CD14-positive monocyte (primary cell): ENCODE results near the gene PCDH15. TPM values are rescaled to one million over a fixed set of nuclear protein-coding genes. Genes with fewer than 3 reads are reported as not detected.

ENCODE experiments used
- DNase-seq, 3 donors: peaks; one replicate each; pipeline ENCODE4 v3.0.0-alpha.2; 2011 to 2022
- H2AFZ ChIP-seq: 2 replicates; pipeline ENCODE4 v1.6.0; 2012; ENCODE audit warnings: mild to moderate bottlenecking, low read depth, low read length, inconsistent platforms; ENCODE audit not compliant: insufficient read depth, poor library complexity, severe bottlenecking
- H3K27ac ChIP-seq, 2 donors: 1 replicate in 1 of 2; 2 replicates in 1 of 2; pipeline ENCODE4 v1.5.1; 2012 to 2013; ENCODE audit warnings: low read length in 2 of 2, control low read depth in 1 of 2, inconsistent platforms in 1 of 2, low read depth in 1 of 2, mild to moderate bottlenecking in 1 of 2
- H3K27me3 ChIP-seq, 2 donors: one replicate each; pipeline versions ENCODE4 v1.6.0 to v1.6.1; 2011 to 2013; ENCODE audit warnings: low read length in 2 of 2; ENCODE audit not compliant: control insufficient read depth in 2 of 2, insufficient read depth in 2 of 2
- H3K36me3 ChIP-seq, 2 donors: replicated peaks in 1 of 2; 1 replicate in 1 of 2; 2 replicates in 1 of 2; pipeline versions ENCODE4 v1.5.1 to v1.6.1; 2012 to 2013; ENCODE audit warnings: low read length in 2 of 2, control low read depth in 1 of 2, inconsistent platforms in 1 of 2, mild to moderate bottlenecking in 1 of 2; ENCODE audit not compliant: insufficient read depth in 2 of 2, control insufficient read depth in 1 of 2
- H3K4me1 ChIP-seq, 2 donors: 1 replicate in 1 of 2; 2 replicates in 1 of 2; pipeline versions ENCODE4 v1.5.1 to v1.6.1; 2012 to 2013; ENCODE audit warnings: low read length in 2 of 2, control low read depth in 1 of 2, inconsistent platforms in 1 of 2, mild to moderate bottlenecking in 1 of 2, moderate library complexity in 1 of 2; ENCODE audit not compliant: insufficient read depth in 2 of 2, control insufficient read depth in 1 of 2
- H3K4me2 ChIP-seq: replicated peaks from 2 replicates; pipeline ENCODE3; 2012; ENCODE audit warnings: low read length, moderate library complexity, mild to moderate bottlenecking; ENCODE audit not compliant: poor library complexity, severe bottlenecking; ENCODE audit errors: extremely low read depth
- H3K4me3 ChIP-seq, 3 experiments: fragments of 200-600 bp in 1 of 3; sonication (generic) in 1 of 3; replicated peaks in 1 of 3; 1 replicate in 2 of 3; 2 replicates in 1 of 3; pipeline ENCODE4 v1.5.1; 2011 to 2013; ENCODE audit warnings: low read length in 3 of 3, mild to moderate bottlenecking in 3 of 3, control low read depth in 2 of 3, low read depth in 2 of 3, inconsistent platforms in 1 of 3, moderate library complexity in 1 of 3
- H3K79me2 ChIP-seq: 2 replicates; pipeline ENCODE4 v1.6.0; 2012; ENCODE audit warnings: mild to moderate bottlenecking, control low read depth, inconsistent platforms, low read length, moderate library complexity; ENCODE audit not compliant: insufficient read depth
- H3K9ac ChIP-seq: 2 replicates; pipeline ENCODE4 v1.6.0; 2017; ENCODE audit warnings: low read length, mild to moderate bottlenecking; ENCODE audit not compliant: insufficient read depth, poor library complexity, severe bottlenecking
- H3K9me3 ChIP-seq, 2 donors: replicated peaks in 1 of 2; 1 replicate in 1 of 2; 2 replicates in 1 of 2; pipeline versions ENCODE4 v1.5.1 to v1.6.1; 2012 to 2013; ENCODE audit warnings: low read length in 2 of 2, control low read depth in 1 of 2; ENCODE audit not compliant: control insufficient read depth in 1 of 2, insufficient read depth in 1 of 2
- H4K20me1 ChIP-seq: 2 replicates; pipeline ENCODE4 v1.6.0; 2012; ENCODE audit warnings: mild to moderate bottlenecking, low read length, control low read depth, moderate library complexity; ENCODE audit not compliant: insufficient read depth
- H3K27ac Mint-ChIP-seq, 7 donors: one replicate each; pipeline ENCODE4 v1.8.0; 2020; ENCODE audit warnings: mild to moderate bottlenecking in 7 of 7, mixed read lengths in 7 of 7, moderate library complexity in 6 of 7, inconsistent platforms in 2 of 7
- H3K27me3 Mint-ChIP-seq, 3 donors: one replicate each; pipeline ENCODE4 v1.8.0; 2021 to 2022; ENCODE audit warnings: low read depth in 3 of 3, mild to moderate bottlenecking in 3 of 3, mixed read lengths in 3 of 3, moderate library complexity in 3 of 3, inconsistent platforms in 1 of 3
- H3K36me3 Mint-ChIP-seq, 2 donors: one replicate each; pipeline ENCODE4 v1.8.0; 2020; ENCODE audit warnings: mixed read lengths in 2 of 2, inconsistent platforms in 1 of 2, mild to moderate bottlenecking in 1 of 2
- H3K4me1 Mint-ChIP-seq: one replicate; pipeline ENCODE4 v1.8.0; 2020; ENCODE audit warnings: mild to moderate bottlenecking, mixed read lengths
- H3K4me3 Mint-ChIP-seq, 2 donors: one replicate each; pipeline ENCODE4 v1.8.0; 2020; ENCODE audit warnings: mild to moderate bottlenecking in 2 of 2, mixed read lengths in 2 of 2, moderate library complexity in 1 of 2
- H3K9me3 Mint-ChIP-seq, 7 donors: one replicate each; pipeline ENCODE4 v1.8.0; 2020 to 2022; ENCODE audit warnings: mixed read lengths in 7 of 7, mild to moderate bottlenecking in 6 of 7, moderate library complexity in 6 of 7, inconsistent platforms in 2 of 7
- WGBS: methylation state at CpG from one replicate; pipeline ENCODE4 v1.1.5; 2013; ENCODE audit warnings: missing lambda C conversion rate; ENCODE audit not compliant: insufficient coverage; 5-methylcytosine and 5-hydroxymethylcytosine counted together
- intact Hi-C, 2 donors: fragments of 100-400 bp; cut with micrococcal nuclease; formaldehyde crosslinking; loops; one replicate each; pipeline versions ENCODE4 v1.15.0 to v1.15.1; 2023
- polyA plus RNA-seq, 3 donors: library from polyadenylated mRNA; depleted of rRNA in 1 of 3; unstranded in 2 of 3; stranded (reverse) in 1 of 3; fragments of 300-500 nt in 2 of 3; fragments of >200 nt in 1 of 3; fragmentation: Illumina TruSeq in 2 of 3; gene quantifications; 1 replicate in 2 of 3; 2 replicates in 1 of 3; pipeline ENCODE4 v1.2.3, GENCODE V29; 2012 to 2021
- TF ChIP-seq, protein P1 (sequence below): fragments of 200-600 bp; IDR thresholded peaks from one replicate; pipeline ENCODE4 v1.8.0; 2022; ENCODE audit warnings: antibody characterized with exemption, mild to moderate bottlenecking

Gene PCDH15
- polyA plus RNA-seq, 3 donors = not detected

DNA sequence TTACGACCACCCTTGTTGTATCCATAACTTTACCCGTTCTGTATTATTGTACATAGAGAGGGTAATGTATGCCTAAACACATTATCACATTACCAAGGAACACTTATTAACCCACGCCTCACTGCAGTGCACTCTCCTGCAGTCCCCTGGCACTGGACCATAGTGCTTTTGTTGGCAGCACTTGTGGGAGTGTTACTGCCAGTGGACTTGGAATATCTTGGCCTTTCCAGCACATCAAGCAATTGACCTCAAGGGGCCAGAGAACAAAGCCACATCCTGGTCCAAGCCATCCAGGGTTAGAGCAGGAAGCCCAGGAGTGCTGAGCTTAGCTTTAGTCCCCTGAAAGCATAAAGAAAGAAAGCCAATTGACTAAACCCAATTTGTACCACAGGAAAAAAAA lies 304.2 kb downstream of the PCDH15 start:
- Histone ChIP-seq H3K79me2 (no peaks in the 10 kb centered on the region), H3K9me3 (peaks cover 3 to 4% of the 10 kb centered on the region in 2 donors), H3K4me3 (no peak overlapping the region), H3K9ac (no peak overlapping the region), H3K4me1 (no peaks in the 10 kb centered on the region), H4K20me1 (no peaks in the 10 kb centered on the region), H3K27me3 (no peaks in the 10 kb centered on the region), H3K36me3 (no peaks in the 10 kb centered on the region), H3K4me2 (no peak overlapping the region), H2AFZ (no peak overlapping the region), H3K27ac (no peak overlapping the region)
- Mint-ChIP-seq H3K4me1 (no peaks in the 10 kb centered on the region), H3K36me3 (no peaks in the 10 kb centered on the region), H3K27ac (no peak overlapping the region), H3K9me3 (peaks cover 0 to 8% (median 4%) of the 10 kb centered on the region in 7 donors), H3K4me3 (no peak overlapping the region), H3K27me3 (no peaks in the 10 kb centered on the region)
- intact Hi-C loops = no loop called here
- TF ChIP-seq, protein P1, sequence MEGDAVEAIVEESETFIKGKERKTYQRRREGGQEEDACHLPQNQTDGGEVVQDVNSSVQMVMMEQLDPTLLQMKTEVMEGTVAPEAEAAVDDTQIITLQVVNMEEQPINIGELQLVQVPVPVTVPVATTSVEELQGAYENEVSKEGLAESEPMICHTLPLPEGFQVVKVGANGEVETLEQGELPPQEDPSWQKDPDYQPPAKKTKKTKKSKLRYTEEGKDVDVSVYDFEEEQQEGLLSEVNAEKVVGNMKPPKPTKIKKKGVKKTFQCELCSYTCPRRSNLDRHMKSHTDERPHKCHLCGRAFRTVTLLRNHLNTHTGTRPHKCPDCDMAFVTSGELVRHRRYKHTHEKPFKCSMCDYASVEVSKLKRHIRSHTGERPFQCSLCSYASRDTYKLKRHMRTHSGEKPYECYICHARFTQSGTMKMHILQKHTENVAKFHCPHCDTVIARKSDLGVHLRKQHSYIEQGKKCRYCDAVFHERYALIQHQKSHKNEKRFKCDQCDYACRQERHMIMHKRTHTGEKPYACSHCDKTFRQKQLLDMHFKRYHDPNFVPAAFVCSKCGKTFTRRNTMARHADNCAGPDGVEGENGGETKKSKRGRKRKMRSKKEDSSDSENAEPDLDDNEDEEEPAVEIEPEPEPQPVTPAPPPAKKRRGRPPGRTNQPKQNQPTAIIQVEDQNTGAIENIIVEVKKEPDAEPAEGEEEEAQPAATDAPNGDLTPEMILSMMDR = no peak
- DNase-seq = no peak
- no CpG with 5 or more reads among the region's 3 CpGs for WGBS

DNA sequence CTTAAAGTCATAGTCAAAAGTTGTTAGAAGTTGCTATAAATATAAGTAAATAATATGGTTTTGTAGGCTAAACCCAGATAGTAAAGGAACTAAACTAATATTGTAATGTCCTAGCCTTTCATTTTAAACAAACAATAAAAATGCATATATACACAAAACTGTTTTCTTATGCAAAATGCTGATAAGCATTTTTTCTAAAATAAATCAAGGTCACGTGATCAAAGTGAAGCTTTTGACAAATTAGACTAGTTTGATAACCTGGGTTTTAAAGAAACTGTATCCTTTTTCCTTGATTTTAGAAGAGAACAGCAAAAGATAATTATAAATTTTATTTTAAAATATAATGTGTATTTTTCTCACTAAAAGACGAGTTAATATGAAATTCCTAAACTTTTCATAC lies 313.3 kb downstream of the PCDH15 start:
- Histone ChIP-seq H3K9me3 (no peaks in the 10 kb centered on the region), H3K9ac (no peak overlapping the region), H3K79me2 (no peaks in the 10 kb centered on the region), H3K27ac (no peak overlapping the region), H3K27me3 (no peaks in the 10 kb centered on the region), H3K4me1 (no peaks in the 10 kb centered on the region), H4K20me1 (no peaks in the 10 kb centered on the region), H2AFZ (no peak overlapping the region), H3K36me3 (no peaks in the 10 kb centered on the region), H3K4me3 (no peak overlapping the region), H3K4me2 (no peak overlapping the region)
- TF ChIP-seq, protein P1 = no peak
- Mint-ChIP-seq H3K27ac (no peak overlapping the region), H3K4me3 (no peak overlapping the region), H3K9me3 (peaks cover 0 to 4% (median 0%) of the 10 kb centered on the region in 7 donors), H3K27me3 (no peaks in the 10 kb centered on the region), H3K4me1 (no peaks in the 10 kb centered on the region), H3K36me3 (no peaks in the 10 kb centered on the region)
- intact Hi-C loops = no loop called here
- no peak for DNase-seq
- WGBS = no CpG with 5 or more reads among the region's 2 CpGs
